Gastroesophageal sphincter (tissue), 3 donors: ENCODE data around the gene ARHGAP18.

ENCODE experiments used
- EP300 ChIP-seq: sonication (generic); formaldehyde crosslinking; IDR thresholded peaks from one replicate; pipeline ENCODE4 v1.6.1; 2017; ENCODE audit warnings: antibody characterized with exemption, mild to moderate bottlenecking
- POLR2A ChIP-seq, 2 donors: fragments of 450-650 bp; IDR thresholded peaks; one replicate each; pipeline ENCODE4 v1.6.1; 2017; ENCODE audit warnings: antibody characterized with exemption in 2 of 2, mild to moderate bottlenecking in 2 of 2, moderate library complexity in 1 of 2
- TF ChIP-seq, protein P1 (sequence below), 4 experiments: fragments of 200-600 bp in 2 of 4; fragments of 450-650 bp in 2 of 4; sonication (generic) in 1 of 4; IDR thresholded peaks; one replicate each; pipeline ENCODE4 v1.5.1; 2017 to 2019; ENCODE audit warnings: antibody characterized with exemption in 4 of 4, mild to moderate bottlenecking in 2 of 4, moderate library complexity in 2 of 4

DNA sequence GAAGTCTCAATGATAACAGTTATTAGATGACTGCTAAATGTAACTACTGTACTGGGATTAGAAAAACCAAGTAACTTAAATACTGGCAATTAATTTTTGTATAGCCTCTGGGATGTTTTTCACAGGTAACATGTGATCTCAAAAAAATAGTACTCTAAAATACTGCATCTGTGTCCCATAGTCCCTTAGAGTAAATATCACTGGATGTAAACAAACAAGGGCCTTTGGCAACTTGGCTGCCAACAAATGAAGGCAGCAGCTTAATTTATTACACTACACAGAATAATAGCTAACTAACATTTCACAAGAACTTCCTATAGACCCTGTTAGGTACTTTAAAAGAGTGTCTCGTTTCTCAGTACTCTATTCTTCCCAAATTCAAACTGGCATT lies 14.0 kb downstream of the ARHGAP18 start:
- TF ChIP-seq EP300 (no peak), POLR2A (IDR thresholded peaks at IDR 0.05) (no peak)
- TF ChIP-seq, protein P1, sequence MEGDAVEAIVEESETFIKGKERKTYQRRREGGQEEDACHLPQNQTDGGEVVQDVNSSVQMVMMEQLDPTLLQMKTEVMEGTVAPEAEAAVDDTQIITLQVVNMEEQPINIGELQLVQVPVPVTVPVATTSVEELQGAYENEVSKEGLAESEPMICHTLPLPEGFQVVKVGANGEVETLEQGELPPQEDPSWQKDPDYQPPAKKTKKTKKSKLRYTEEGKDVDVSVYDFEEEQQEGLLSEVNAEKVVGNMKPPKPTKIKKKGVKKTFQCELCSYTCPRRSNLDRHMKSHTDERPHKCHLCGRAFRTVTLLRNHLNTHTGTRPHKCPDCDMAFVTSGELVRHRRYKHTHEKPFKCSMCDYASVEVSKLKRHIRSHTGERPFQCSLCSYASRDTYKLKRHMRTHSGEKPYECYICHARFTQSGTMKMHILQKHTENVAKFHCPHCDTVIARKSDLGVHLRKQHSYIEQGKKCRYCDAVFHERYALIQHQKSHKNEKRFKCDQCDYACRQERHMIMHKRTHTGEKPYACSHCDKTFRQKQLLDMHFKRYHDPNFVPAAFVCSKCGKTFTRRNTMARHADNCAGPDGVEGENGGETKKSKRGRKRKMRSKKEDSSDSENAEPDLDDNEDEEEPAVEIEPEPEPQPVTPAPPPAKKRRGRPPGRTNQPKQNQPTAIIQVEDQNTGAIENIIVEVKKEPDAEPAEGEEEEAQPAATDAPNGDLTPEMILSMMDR (IDR thresholded peaks at IDR 0.05): no peak
